Panc1 (cell line): Measurements from ENCODE around the gene ALX1. TPM values are rescaled to one million over a fixed set of nuclear protein-coding genes. Genes with fewer than 3 reads are reported as not detected.

Experiments
- ATAC-seq: fragments of 200-7000 bp; cut with Tn5 transposase; 2 replicates; pipeline ENCODE4 v1.9.1; 2020; ENCODE audit warnings: mild to moderate bottlenecking, moderate library complexity
- BruUV-seq: library from RNA; stranded (reverse); fragments of 400-500 nt; replicated peaks from 2 replicates; lab custom pipeline; 2021; lab: Mats Ljungman, UMichigan
- CTCF ChIA-PET: fragments of 300-600 bp; sonication (Branson Sonifier 250); formaldehyde crosslinking; loops from one replicate; lab custom pipeline; 2022; ENCODE audit warnings: antibody characterized with exemption; lab: Charles Lee
- POLR2A ChIA-PET: fragments of 300-600 bp; sonication (Branson Sonifier 250); formaldehyde crosslinking; loops from one replicate; lab custom pipeline; 2022; ENCODE audit warnings: antibody characterized with exemption; lab: Charles Lee
- DNase-seq: peaks from one replicate; pipeline ENCODE4 v3.0.0-alpha.2; 2010; ENCODE audit warnings: low read depth, low spot score
- H3K27ac ChIP-seq: 2 replicates; pipeline ENCODE4 v1.5.1; 2011; ENCODE audit warnings: mild to moderate bottlenecking, low read length, inconsistent platforms
- H3K27me3 ChIP-seq: fragments of 200-500 bp; sonication (Bioruptor generic); 2 replicates; pipeline ENCODE4 v1.6.0; 2014; ENCODE audit warnings: low read length, inconsistent platforms; ENCODE audit not compliant: control insufficient read depth, insufficient read depth
- H3K36me3 ChIP-seq: fragments of 200-500 bp; sonication (Bioruptor generic); 2 replicates; pipeline ENCODE4 v1.5.1; 2014; ENCODE audit warnings: inconsistent platforms, mild to moderate bottlenecking, low read length, moderate library complexity; ENCODE audit not compliant: control insufficient read depth, insufficient read depth
- H3K4me1 ChIP-seq: 2 replicates; pipeline ENCODE4 v1.5.1; 2011; ENCODE audit warnings: inconsistent platforms, mild to moderate bottlenecking, low read length, moderate library complexity; ENCODE audit not compliant: control insufficient read depth, insufficient read depth
- H3K4me3 ChIP-seq, 2 experiments: 2 replicates each; pipeline ENCODE4 v1.5.1; 2011 to 2012; ENCODE audit warnings: low read depth in 2 of 2, low read length in 2 of 2, mild to moderate bottlenecking in 2 of 2, inconsistent platforms in 1 of 2, moderate library complexity in 1 of 2
- H3K9me3 ChIP-seq: fragments of 200-500 bp; sonication (Bioruptor generic); 2 replicates; pipeline ENCODE4 v1.5.1; 2014; ENCODE audit warnings: low read depth, mild to moderate bottlenecking, inconsistent platforms, low read length, moderate library complexity; ENCODE audit not compliant: control insufficient read depth, insufficient read depth
- POLR2AphosphoS5 ChIP-seq: IDR thresholded peaks from 2 replicates; pipeline ENCODE4 v1.6.1; 2012; ENCODE audit warnings: mild to moderate bottlenecking, low read depth, low read length, moderate library complexity
- SIN3A ChIP-seq: IDR thresholded peaks from 2 replicates; pipeline ENCODE4 v1.6.1; 2012; ENCODE audit warnings: low read depth, mild to moderate bottlenecking, low read length, moderate library complexity, borderline replicate concordance; ENCODE audit not compliant: insufficient read depth
- TCF7L2 ChIP-seq: IDR thresholded peaks from 2 replicates; pipeline ENCODE4 v1.6.1; 2011; ENCODE audit warnings: mild to moderate bottlenecking, low read depth, low read length, inconsistent platforms
- in situ Hi-C: cut with HindIII; loops from 2 replicates; pipeline ENCODE4 v1.10.0; 2016; ENCODE audit warnings: low sequenced_read_pairs, low pct_unique_long_range_greater_than_20kb
- intact Hi-C: fragments of 100-400 bp; cut with micrococcal nuclease; formaldehyde crosslinking; loops from one replicate; pipeline ENCODE4 v1.10.0; 2022; ENCODE audit not compliant: unreplicated experiment
- total RNA-seq: library from RNA; stranded (reverse); gene quantifications from one replicate; pipeline ENCODE4 v1.2.1, GENCODE V29; 2021; ENCODE audit not compliant: unreplicated experiment
- TF ChIP-seq, protein P1 (sequence below): fragments of 450-650 bp; IDR thresholded peaks from 2 replicates; pipeline ENCODE4 v1.5.1; 2017; ENCODE audit warnings: mild to moderate bottlenecking
- TF ChIP-seq, protein P2 (sequence below), 2 experiments: IDR thresholded peaks; 2 replicates each; pipeline ENCODE4 v1.6.1; 2011 to 2012; ENCODE audit warnings: low read depth in 2 of 2, control low read depth in 1 of 2, low read length in 1 of 2, mild to moderate bottlenecking in 1 of 2, moderate library complexity in 1 of 2; ENCODE audit not compliant: insufficient read depth in 1 of 2

The ALX1 gene
- total RNA-seq, 1 experiment from 2014 or later, result 0.23 TPM

DNA sequence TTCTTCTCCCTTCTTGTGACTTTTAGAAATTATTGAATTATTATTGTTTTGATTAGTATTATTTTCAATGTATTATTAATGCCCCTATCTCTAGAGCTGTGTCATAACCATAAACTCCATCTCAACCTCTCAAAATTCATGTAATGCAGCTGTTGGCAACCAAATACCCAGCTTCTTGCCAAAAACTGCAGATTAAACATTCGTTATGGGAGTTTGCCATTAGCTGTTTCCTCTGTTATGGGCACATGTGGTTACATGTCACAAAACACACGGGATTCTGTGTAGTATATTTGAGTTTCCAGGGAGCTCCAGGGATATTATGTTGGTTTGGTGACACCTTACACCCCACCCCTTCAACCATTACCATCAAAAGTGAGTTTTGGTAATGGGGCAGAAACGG lies 2.8 kb upstream of the ALX1 start:
- H3K27ac ChIP-seq, result no peak overlapping the region
- ATAC-seq (no peak), DNase-seq (no peak)
- H3K9me3 ChIP-seq, result no peaks in the 10 kb centered on the region
- no peak for TF ChIP-seq POLR2AphosphoS5
- TF ChIP-seq TCF7L2, result no peak
- TF ChIP-seq, protein P1, sequence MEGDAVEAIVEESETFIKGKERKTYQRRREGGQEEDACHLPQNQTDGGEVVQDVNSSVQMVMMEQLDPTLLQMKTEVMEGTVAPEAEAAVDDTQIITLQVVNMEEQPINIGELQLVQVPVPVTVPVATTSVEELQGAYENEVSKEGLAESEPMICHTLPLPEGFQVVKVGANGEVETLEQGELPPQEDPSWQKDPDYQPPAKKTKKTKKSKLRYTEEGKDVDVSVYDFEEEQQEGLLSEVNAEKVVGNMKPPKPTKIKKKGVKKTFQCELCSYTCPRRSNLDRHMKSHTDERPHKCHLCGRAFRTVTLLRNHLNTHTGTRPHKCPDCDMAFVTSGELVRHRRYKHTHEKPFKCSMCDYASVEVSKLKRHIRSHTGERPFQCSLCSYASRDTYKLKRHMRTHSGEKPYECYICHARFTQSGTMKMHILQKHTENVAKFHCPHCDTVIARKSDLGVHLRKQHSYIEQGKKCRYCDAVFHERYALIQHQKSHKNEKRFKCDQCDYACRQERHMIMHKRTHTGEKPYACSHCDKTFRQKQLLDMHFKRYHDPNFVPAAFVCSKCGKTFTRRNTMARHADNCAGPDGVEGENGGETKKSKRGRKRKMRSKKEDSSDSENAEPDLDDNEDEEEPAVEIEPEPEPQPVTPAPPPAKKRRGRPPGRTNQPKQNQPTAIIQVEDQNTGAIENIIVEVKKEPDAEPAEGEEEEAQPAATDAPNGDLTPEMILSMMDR, result no peak
- no peak for TF ChIP-seq SIN3A
- TF ChIP-seq, protein P2, sequence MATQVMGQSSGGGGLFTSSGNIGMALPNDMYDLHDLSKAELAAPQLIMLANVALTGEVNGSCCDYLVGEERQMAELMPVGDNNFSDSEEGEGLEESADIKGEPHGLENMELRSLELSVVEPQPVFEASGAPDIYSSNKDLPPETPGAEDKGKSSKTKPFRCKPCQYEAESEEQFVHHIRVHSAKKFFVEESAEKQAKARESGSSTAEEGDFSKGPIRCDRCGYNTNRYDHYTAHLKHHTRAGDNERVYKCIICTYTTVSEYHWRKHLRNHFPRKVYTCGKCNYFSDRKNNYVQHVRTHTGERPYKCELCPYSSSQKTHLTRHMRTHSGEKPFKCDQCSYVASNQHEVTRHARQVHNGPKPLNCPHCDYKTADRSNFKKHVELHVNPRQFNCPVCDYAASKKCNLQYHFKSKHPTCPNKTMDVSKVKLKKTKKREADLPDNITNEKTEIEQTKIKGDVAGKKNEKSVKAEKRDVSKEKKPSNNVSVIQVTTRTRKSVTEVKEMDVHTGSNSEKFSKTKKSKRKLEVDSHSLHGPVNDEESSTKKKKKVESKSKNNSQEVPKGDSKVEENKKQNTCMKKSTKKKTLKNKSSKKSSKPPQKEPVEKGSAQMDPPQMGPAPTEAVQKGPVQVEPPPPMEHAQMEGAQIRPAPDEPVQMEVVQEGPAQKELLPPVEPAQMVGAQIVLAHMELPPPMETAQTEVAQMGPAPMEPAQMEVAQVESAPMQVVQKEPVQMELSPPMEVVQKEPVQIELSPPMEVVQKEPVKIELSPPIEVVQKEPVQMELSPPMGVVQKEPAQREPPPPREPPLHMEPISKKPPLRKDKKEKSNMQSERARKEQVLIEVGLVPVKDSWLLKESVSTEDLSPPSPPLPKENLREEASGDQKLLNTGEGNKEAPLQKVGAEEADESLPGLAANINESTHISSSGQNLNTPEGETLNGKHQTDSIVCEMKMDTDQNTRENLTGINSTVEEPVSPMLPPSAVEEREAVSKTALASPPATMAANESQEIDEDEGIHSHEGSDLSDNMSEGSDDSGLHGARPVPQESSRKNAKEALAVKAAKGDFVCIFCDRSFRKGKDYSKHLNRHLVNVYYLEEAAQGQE (IDR thresholded peaks at IDR 0.05; ENCODE audit: insufficient read depth in 1 of 2, low read depth in 2 of 2, low read length in 1 of 2), result no peak
- no TSS peak for BruUV-seq
- H3K36me3 ChIP-seq, result no peaks in the 10 kb centered on the region
- H3K27me3 ChIP-seq, result peaks cover 10% of the 10 kb centered on the region
- ChIA-PET POLR2A (no interaction called here), CTCF (no interaction called here)
- intact Hi-C loops, result no loop called here
- in situ Hi-C loops, result no loop called here
- no peak overlapping the region for H3K4me3 ChIP-seq
- H3K4me1 ChIP-seq, result no peaks in the 10 kb centered on the region

DNA sequence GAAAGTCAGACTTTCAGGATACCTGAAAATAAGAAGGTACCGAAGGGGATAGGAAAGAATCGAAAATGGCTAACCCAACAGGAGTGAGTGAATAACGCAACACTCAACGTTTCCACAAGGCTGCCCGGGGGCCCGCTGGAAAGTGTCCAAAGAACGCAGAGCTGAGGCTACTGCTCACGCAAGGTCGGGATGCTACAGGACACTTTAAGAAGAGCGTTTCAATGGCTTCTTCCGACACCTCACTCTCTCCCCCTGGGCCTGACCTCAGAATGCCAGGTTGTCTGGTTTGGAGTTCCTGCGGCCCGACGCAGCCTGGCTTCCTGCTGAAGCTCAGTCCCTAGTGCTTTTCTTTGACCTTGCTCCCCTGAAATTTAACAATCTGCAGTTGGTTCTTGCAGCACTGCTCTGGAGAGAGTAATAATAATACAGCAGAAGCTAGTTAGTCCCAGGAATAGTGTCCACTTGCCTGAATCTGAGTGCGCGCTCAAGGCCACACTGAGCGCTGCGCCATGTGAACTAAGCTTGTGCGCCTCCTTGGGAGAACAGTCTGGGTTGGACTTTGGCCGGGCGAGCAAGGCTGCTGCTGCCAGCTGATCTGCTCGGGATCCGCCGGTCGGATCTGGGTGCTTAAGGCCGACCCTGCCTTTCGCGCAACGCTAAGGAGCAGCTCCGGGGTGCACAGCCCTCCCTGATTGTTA lies 2.0 kb upstream of the ALX1 start:
- H3K27me3 ChIP-seq, result peaks cover 6% of the 10 kb centered on the region; the same call in 1 of the 2 replicates
- TF ChIP-seq SIN3A (no peak), POLR2AphosphoS5 (no peak), TCF7L2 (no peak)
- TF ChIP-seq, protein P1, result no peak
- TF ChIP-seq, protein P2 (IDR thresholded peaks at IDR 0.05; ENCODE audit: insufficient read depth in 1 of 2, low read depth in 2 of 2, low read length in 1 of 2), result no peak
- H3K4me3 ChIP-seq, result no peak overlapping the region
- no peak for DNase-seq
- in situ Hi-C loops (no loop called here), intact Hi-C loops (no loop called here)
- CTCF ChIA-PET, result no interaction called here
- POLR2A ChIA-PET, result no interaction called here
- no peak for ATAC-seq
- H3K4me1 ChIP-seq, result no peaks in the 10 kb centered on the region
- no peaks in the 10 kb centered on the region for H3K36me3 ChIP-seq
- H3K9me3 ChIP-seq, result no peaks in the 10 kb centered on the region
- no peak overlapping the region for H3K27ac ChIP-seq
- BruUV-seq, result no TSS peak
